H1 (cell line): Measurements from ENCODE around the gene SLC17A8. TPM values are rescaled to one million over a fixed set of nuclear protein-coding genes. Genes with fewer than 3 reads are reported as not detected.
A peak's percentile ranks its signal among the peaks of the same experiment; 100 is the strongest.

ENCODE experiments used
- CTCF ChIA-PET: fragments of 300-600 bp; sonication (Branson Sonifier 250); formaldehyde crosslinking; loops from one replicate; lab custom pipeline; 2021; ENCODE audit not compliant: partially characterized antibody; lab: Charles Lee
- POLR2A ChIA-PET: fragments of 300-600 bp; sonication (Branson Sonifier 250); formaldehyde crosslinking; loops from one replicate; lab custom pipeline; 2021; ENCODE audit warnings: inconsistent platforms; ENCODE audit not compliant: partially characterized antibody; lab: Charles Lee
- DNase-seq, 2 experiments: peaks; one replicate each; pipeline versions ENCODE4 v3.0.0 to v3.0.0-alpha.2; 2010 to 2022; ENCODE audit warnings: low spot score in 2 of 2, low read depth in 1 of 2, mixed read lengths in 1 of 2
- FAIRE-seq: peaks from 2 replicates; lab custom pipeline; 2011; peaks lifted over from hg19 to GRCh38; lab: Jason Lieb, UNC
- H2AFZ ChIP-seq: 2 replicates; pipeline ENCODE4 v1.8.1; 2012; ENCODE audit warnings: low read length, inconsistent platforms
- H2AK5ac ChIP-seq: 2 replicates; pipeline ENCODE4 v1.6.1; 2013; ENCODE audit warnings: low read depth, low read length
- H2BK120ac ChIP-seq: replicated peaks from 2 replicates; pipeline ENCODE3; 2013; ENCODE audit warnings: low read depth, low read length, inconsistent platforms
- H2BK12ac ChIP-seq: 2 replicates; pipeline ENCODE4 v1.6.1; 2013; ENCODE audit warnings: low read depth, low read length
- H2BK15ac ChIP-seq: 2 replicates; pipeline ENCODE4 v1.6.1; 2013; ENCODE audit warnings: low read length
- H2BK20ac ChIP-seq: 2 replicates; pipeline ENCODE4 v1.6.1; 2013; ENCODE audit warnings: low read length
- H2BK5ac ChIP-seq: 2 replicates; pipeline ENCODE4 v1.6.1; 2013; ENCODE audit warnings: low read depth, low read length
- H3K14ac ChIP-seq: 2 replicates; pipeline ENCODE4 v1.6.1; 2013; ENCODE audit warnings: inconsistent platforms; ENCODE audit not compliant: insufficient read length
- H3K18ac ChIP-seq: 2 replicates; pipeline ENCODE4 v1.6.1; 2013; ENCODE audit warnings: low read length; ENCODE audit errors: extremely low read depth
- H3K23ac ChIP-seq: 2 replicates; pipeline ENCODE4 v1.6.1; 2013; ENCODE audit warnings: inconsistent platforms; ENCODE audit not compliant: insufficient read length
- H3K23me2 ChIP-seq: 2 replicates; pipeline ENCODE4 v1.6.1; 2013; ENCODE audit warnings: low read depth, low read length
- H3K27ac ChIP-seq: 2 replicates; pipeline ENCODE4 v1.6.1; 2011; ENCODE audit warnings: low read depth, low read length, inconsistent platforms
- H3K27me3 ChIP-seq, 4 experiments: replicated peaks in 1 of 4; 1 replicate in 1 of 4; 2 replicates in 3 of 4; pipeline versions ENCODE4 v1.6.1 to v1.8.1; 2011 to 2013; ENCODE audit warnings: low read length in 3 of 4, mild to moderate bottlenecking in 3 of 4, inconsistent platforms in 2 of 4, mixed read lengths in 2 of 4, moderate library complexity in 1 of 4; ENCODE audit not compliant: control insufficient read depth in 3 of 4, insufficient read depth in 3 of 4; ENCODE audit errors: extremely low read depth in 1 of 4
- H3K36me3 ChIP-seq, 4 experiments: 2 replicates each; pipeline versions ENCODE4 v1.6.1 to v1.8.1; 2011 to 2013; ENCODE audit warnings: mild to moderate bottlenecking in 4 of 4, low read length in 3 of 4, moderate library complexity in 2 of 4, control low read depth in 1 of 4, inconsistent platforms in 1 of 4; ENCODE audit not compliant: insufficient read depth in 4 of 4, control insufficient read depth in 2 of 4
- H3K4ac ChIP-seq: replicated peaks from 2 replicates; pipeline ENCODE3; 2013; ENCODE audit warnings: low read length, low read depth, mixed read lengths, inconsistent platforms; ENCODE audit not compliant: insufficient read length
- H3K4me1 ChIP-seq, 4 experiments: replicated peaks in 1 of 4; 1 replicate in 1 of 4; 2 replicates in 3 of 4; pipeline versions ENCODE4 v1.6.1 to v1.8.1; 2011 to 2013; ENCODE audit warnings: low read length in 3 of 4, inconsistent platforms in 2 of 4, mixed read lengths in 1 of 4; ENCODE audit not compliant: insufficient read depth in 4 of 4, control insufficient read depth in 3 of 4
- H3K4me2 ChIP-seq, 2 experiments: 2 replicates each; pipeline versions ENCODE4 v1.6.1 to v1.8.1; 2011 to 2013; ENCODE audit warnings: low read depth in 2 of 2, low read length in 2 of 2, control low read depth in 1 of 2, inconsistent platforms in 1 of 2, mild to moderate bottlenecking in 1 of 2; ENCODE audit not compliant: insufficient read depth in 1 of 2
- H3K4me3 ChIP-seq, 4 experiments: fragments of 200-600, 300-600 bp in 1 of 4; sonication (generic), shearing (Covaris generic), sonication (Bioruptor Twin) in 1 of 4; 2 replicates each; pipeline versions ENCODE4 v1.5.1 to v1.8.1; 2011 to 2016; ENCODE audit warnings: low read length in 4 of 4, low read depth in 3 of 4, control low read depth in 2 of 4, inconsistent platforms in 2 of 4, mild to moderate bottlenecking in 2 of 4, mixed read lengths in 1 of 4, moderate library complexity in 1 of 4; ENCODE audit not compliant: insufficient read depth in 2 of 4; ENCODE audit errors: extremely low read depth in 1 of 4
- H3K56ac ChIP-seq: replicated peaks from 2 replicates; pipeline ENCODE3; 2013; ENCODE audit warnings: low read depth, mild to moderate bottlenecking, mixed read lengths, low read length, inconsistent platforms; ENCODE audit not compliant: insufficient read length
- H3K79me1 ChIP-seq: 2 replicates; pipeline ENCODE4 v1.6.1; 2013; ENCODE audit warnings: low read depth, low read length, control low read depth
- H3K79me2 ChIP-seq, 2 experiments: 2 replicates each; pipeline versions ENCODE4 v1.6.1 to v1.8.1; 2012 to 2013; ENCODE audit warnings: low read length in 2 of 2, mild to moderate bottlenecking in 2 of 2, inconsistent platforms in 1 of 2; ENCODE audit not compliant: insufficient read depth in 2 of 2, control insufficient read depth in 1 of 2
- H3K9ac ChIP-seq, 4 experiments: replicated peaks in 1 of 4; 1 replicate in 1 of 4; 2 replicates in 3 of 4; pipeline versions ENCODE4 v1.6.1 to v1.8.1; 2011 to 2013; ENCODE audit warnings: low read depth in 3 of 4, low read length in 3 of 4, control low read depth in 2 of 4, mild to moderate bottlenecking in 2 of 4, moderate library complexity in 2 of 4, inconsistent platforms in 1 of 4; ENCODE audit errors: extremely low read depth in 1 of 4
- H3K9me3 ChIP-seq, 2 experiments: 2 replicates each; pipeline versions ENCODE4 v1.6.1 to v1.8.1; 2012 to 2013; ENCODE audit warnings: mild to moderate bottlenecking in 2 of 2, moderate library complexity in 2 of 2, control low read depth in 1 of 2, inconsistent platforms in 1 of 2, low read depth in 1 of 2, low read length in 1 of 2, mixed read lengths in 1 of 2; ENCODE audit not compliant: insufficient read depth in 2 of 2
- H4K20me1 ChIP-seq, 2 experiments: replicated peaks in 1 of 2; 2 replicates each; pipeline versions ENCODE3 to v1.8.1; 2011 to 2013; ENCODE audit warnings: inconsistent platforms in 2 of 2, low read length in 2 of 2, mild to moderate bottlenecking in 1 of 2; ENCODE audit not compliant: insufficient read depth in 2 of 2, control insufficient read depth in 1 of 2
- H4K5ac ChIP-seq: 2 replicates; pipeline ENCODE4 v1.6.1; 2013; ENCODE audit warnings: low read length, low read depth, mixed read lengths, inconsistent platforms; ENCODE audit not compliant: insufficient read length
- H4K8ac ChIP-seq: 2 replicates; pipeline ENCODE4 v1.8.0; 2013; ENCODE audit warnings: mild to moderate bottlenecking, moderate library complexity, low read length, inconsistent platforms; ENCODE audit not compliant: insufficient read depth; ENCODE audit errors: extremely low read depth
- H4K91ac ChIP-seq: replicated peaks from 2 replicates; pipeline ENCODE3; 2013; ENCODE audit warnings: low read length, mixed read lengths, inconsistent platforms; ENCODE audit not compliant: insufficient read length
- CEBPB ChIP-seq: IDR thresholded peaks from 2 replicates; pipeline ENCODE4 v1.6.1; 2012; ENCODE audit warnings: low read depth, low read length
- JUND ChIP-seq: IDR thresholded peaks from 2 replicates; pipeline ENCODE4 v1.6.1; 2011; ENCODE audit warnings: mild to moderate bottlenecking, improper control_type of control experiment, low read length
- PHF8 ChIP-seq: fragments of 200-600 bp; sonication (generic); conservative IDR thresholded peaks from 2 replicates; pipeline ENCODE4 v1.7.1; 2012; ENCODE audit warnings: low read depth, mild to moderate bottlenecking, inconsistent platforms, low read length, moderate library complexity
- polyA plus RNA-seq, 7 experiments: library from polyadenylated mRNA; depleted of rRNA in 3 of 7; stranded (reverse) in 5 of 7; unstranded in 2 of 7; fragments of >200 nt in 5 of 7; fragments of 200-250 nt in 2 of 7; gene quantifications; 1 replicate in 5 of 7; 2 replicates in 1 of 7; 4 replicates in 1 of 7; pipeline versions ENCODE4 v1.2.1 to v1.2.3, GENCODE V29; 2011 to 2013; ENCODE audit warnings: missing spikeins in 2 of 7, mixed read lengths in 2 of 7
- total RNA-seq: library from RNA; stranded (reverse); fragmentation: NEBNext Ultra II Directional; extraction: Animal tissue kit (Norgen Biotek cat#: 25700); gene quantifications from 2 replicates; pipeline ENCODE4 v1.2.1, GENCODE V29; 2021
- TF ChIP-seq, protein P1 (sequence below): IDR thresholded peaks from 2 replicates; pipeline ENCODE4 v1.6.1; 2011; ENCODE audit warnings: low read depth, mild to moderate bottlenecking, low read length; ENCODE audit not compliant: insufficient read depth

The SLC17A8 gene
- total and polyA plus RNA-seq, 2 of the 8 experiments (the other 6 are each of a cell fraction or from before 2014, with no cell fraction given), result 0.14 to 0.30 TPM

DNA sequence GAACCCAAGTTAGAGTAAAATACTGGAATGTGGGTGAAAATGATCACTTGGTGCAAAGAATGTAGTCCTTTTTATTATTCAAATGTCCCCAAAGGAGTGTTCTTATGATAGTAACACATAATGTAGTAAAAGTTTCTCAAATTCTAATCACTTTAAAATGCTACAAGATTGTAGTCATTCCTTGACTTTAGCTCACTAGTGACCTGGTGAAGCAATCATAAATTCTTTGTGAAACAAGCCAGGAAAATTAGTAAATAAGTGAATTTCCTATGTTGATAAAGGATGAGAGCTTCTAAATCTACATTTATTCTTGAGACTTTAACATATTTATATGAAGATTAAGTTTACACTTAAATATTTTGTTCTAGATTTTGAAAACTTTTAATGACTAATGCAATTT, 30.7 kb upstream of the SLC17A8 start:
- H3K36me3 ChIP-seq, result peaks cover 3 to 21% (median 10%) of the 10 kb centered on the region in 4 experiments; a peak in 3 of 8 replicates
- TF ChIP-seq PHF8 (no peak), JUND (no peak), CEBPB (no peak)
- TF ChIP-seq, protein P1, sequence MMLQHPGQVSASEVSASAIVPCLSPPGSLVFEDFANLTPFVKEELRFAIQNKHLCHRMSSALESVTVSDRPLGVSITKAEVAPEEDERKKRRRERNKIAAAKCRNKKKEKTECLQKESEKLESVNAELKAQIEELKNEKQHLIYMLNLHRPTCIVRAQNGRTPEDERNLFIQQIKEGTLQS, result no peak
- H3K14ac ChIP-seq, result no peak overlapping the region
- H3K79me1 ChIP-seq, result no peaks in the 10 kb centered on the region
- H3K4me2 ChIP-seq, result no peak overlapping the region; a peak in 1 of 4 replicates
- no peaks in the 10 kb centered on the region for H3K79me2 ChIP-seq
- no peak overlapping the region for H3K9ac ChIP-seq
- no peak overlapping the region for H3K23ac ChIP-seq
- H2BK12ac ChIP-seq, result no peak overlapping the region
- ChIA-PET CTCF (interaction anchor here (1.2 kb wide), 1 partner anchor 10 kb away, joined by 5 read pairs; no protein-coding TSS in a partner anchor), POLR2A (no interaction called here)
- no peak overlapping the region for H3K4ac ChIP-seq
- no peak overlapping the region for H3K4me3 ChIP-seq
- H2AK5ac ChIP-seq, result no peak overlapping the region
- no peak overlapping the region for H4K8ac ChIP-seq
- H3K27me3 ChIP-seq, result no peaks in the 10 kb centered on the region
- no peak overlapping the region for H3K27ac ChIP-seq
- H2BK15ac ChIP-seq, result no peak overlapping the region
- no peak overlapping the region for H3K56ac ChIP-seq
- no peak overlapping the region for H2AFZ ChIP-seq
- no peak overlapping the region for H4K91ac ChIP-seq
- no peak overlapping the region for H2BK120ac ChIP-seq
- H3K18ac ChIP-seq, result no peak overlapping the region
- H2BK20ac ChIP-seq, result no peak overlapping the region
- peaks cover 0 to 4% (median 0%) of the 10 kb centered on the region in 4 experiments; a peak in 1 of 7 replicates for H3K4me1 ChIP-seq
- H3K9me3 ChIP-seq, result no peaks in the 10 kb centered on the region
- H4K20me1 ChIP-seq, result no peaks in the 10 kb centered on the region
- H3K23me2 ChIP-seq, result no peaks in the 10 kb centered on the region
- peak overlapping the region; percentile 33 for H4K5ac ChIP-seq
- DNase-seq (no peak), FAIRE-seq (no peak)
- no peak overlapping the region for H2BK5ac ChIP-seq
